HG03103 (cell line): Measurements from ENCODE around the gene ONECUT3.
"Not testable (repeated sequence)": the region's sequence is repeated elsewhere in the genome, so short reads cannot be mapped to it uniquely, and the experiment has no call there.

Experiments
- ATAC-seq: cut with Tn5 transposase; IDR thresholded peaks from one replicate; pipeline ENCODE4 v1.9.1; 2021; ENCODE audit warnings: low read depth; ENCODE audit not compliant: unreplicated experiment

The ONECUT3 gene

GRCh38 chr19:1752757-1753728 is at the start of gene ONECUT3:
Gene ONECUT3 (plus strand): TSS chr19:1753506. CDS start chr19:1753663, 157 bp downstream.
- no peak for ATAC-seq

- no peak for ATAC-seq
These were observed 49.0 kb upstream of the ONECUT3 start for GRCh38 chr19:1704339-1704738.

GRCh38 chr19:1705367-1705766 is 47.9 kb upstream of the ONECUT3 start:
- no peak for ATAC-seq

- not testable (repeated sequence) for ATAC-seq
These were observed 46.7 kb upstream of the ONECUT3 start for GRCh38 chr19:1706646-1707045.

- no peak for ATAC-seq
These were observed 46.1 kb upstream of the ONECUT3 start for GRCh38 chr19:1707240-1707639.

GRCh38 chr19:1713170-1713569 is 40.1 kb upstream of the ONECUT3 start:
- ATAC-seq: no peak

- ATAC-seq: no peak
These were observed 37.8 kb upstream of the ONECUT3 start for GRCh38 chr19:1715540-1715939.

GRCh38 chr19:1717200-1717969 is 35.9 kb upstream of the ONECUT3 start:
- no peak for ATAC-seq

- no peak for ATAC-seq
These were observed 35.4 kb upstream of the ONECUT3 start for GRCh38 chr19:1717970-1718264.

- no peak for ATAC-seq
These were observed 34.6 kb upstream of the ONECUT3 start for GRCh38 chr19:1718420-1719291.

- ATAC-seq: no peak
These were observed 33.8 kb upstream of the ONECUT3 start for GRCh38 chr19:1719519-1719918.

- ATAC-seq: no peak
These were observed 33.1 kb upstream of the ONECUT3 start for GRCh38 chr19:1720237-1720636.

- ATAC-seq: no peak
These were observed 27.9 kb upstream of the ONECUT3 start for GRCh38 chr19:1725100-1726064.

GRCh38 chr19:1728816-1729567 is 24.3 kb upstream of the ONECUT3 start:
- no peak for ATAC-seq

- no peak for ATAC-seq
These were observed 23.8 kb upstream of the ONECUT3 start for GRCh38 chr19:1729568-1729925.

- no peak for ATAC-seq
These were observed 23.1 kb upstream of the ONECUT3 start for GRCh38 chr19:1730157-1730556.

GRCh38 chr19:1734321-1734966 is 18.9 kb upstream of the ONECUT3 start:
- ATAC-seq: no peak

GRCh38 chr19:1736280-1736679 is 17.0 kb upstream of the ONECUT3 start:
- ATAC-seq: no peak
